Activated CD4-positive, alpha-beta memory T cell treated with anti-CD3 and anti-CD28 coated beads, Interleukin-2, amount 10 ng/mL, durations not matched to agents 7 days and 5 days (primary cell): ENCODE results near the gene SH3BP1. TPM values are rescaled to one million over a fixed set of nuclear protein-coding genes. Genes with fewer than 3 reads are reported as not detected.
"Not testable (repeated sequence)": the region's sequence is repeated elsewhere in the genome, so short reads cannot be mapped to it uniquely, and the experiment has no call there.

Experiments
- CTCF ChIA-PET: fragments of 350-600 bp; sonication (Branson Sonifier 250); formaldehyde crosslinking; loops from one replicate; lab custom pipeline; 2021; ENCODE audit warnings: antibody characterized with exemption, inconsistent platforms; lab: Charles Lee
- POLR2A ChIA-PET: fragments of 350-600 bp; sonication (Branson Sonifier 250); formaldehyde crosslinking; loops from one replicate; lab custom pipeline; 2021; ENCODE audit warnings: antibody characterized with exemption; lab: Charles Lee
- DNase-seq: peaks from one replicate; pipeline ENCODE4 v3.0.0-alpha.2; 2020
- H3K27ac Mint-ChIP-seq: one replicate; pipeline ENCODE4 v1.8.0; 2021; ENCODE audit warnings: mild to moderate bottlenecking, mixed read lengths
- H3K27me3 Mint-ChIP-seq: one replicate; pipeline ENCODE4 v1.8.0; 2021; ENCODE audit warnings: mixed read lengths
- H3K36me3 Mint-ChIP-seq: one replicate; pipeline ENCODE4 v1.8.0; 2021; ENCODE audit warnings: low read depth, mixed read lengths
- H3K4me1 Mint-ChIP-seq: one replicate; pipeline ENCODE4 v1.8.0; 2021; ENCODE audit warnings: mixed read lengths
- H3K4me3 Mint-ChIP-seq: one replicate; pipeline ENCODE4 v1.8.0; 2021; ENCODE audit warnings: mild to moderate bottlenecking, mixed read lengths
- H3K9me3 Mint-ChIP-seq: one replicate; pipeline ENCODE4 v1.8.0; 2021; ENCODE audit warnings: mixed read lengths
- total RNA-seq, 2 experiments: library from RNA; stranded (reverse); gene quantifications; one replicate each; pipeline ENCODE4 v1.2.3, GENCODE V29; 2021

The SH3BP1 gene
- total RNA-seq, 2 experiments from 2014 or later: 161 to 162 TPM

GRCh38 chr22:37650463-37651136 is 11.1 kb downstream of the SH3BP1 start:
- peaks cover 2% of the 10 kb centered on the region for H3K4me1 Mint-ChIP-seq
- peaks cover 69% of the 10 kb centered on the region for H3K36me3 Mint-ChIP-seq
- H3K4me3 Mint-ChIP-seq: no peak overlapping the region
- ChIA-PET POLR2A (interaction anchor here (1.0 to 1.4 kb wide), 2 partner anchors 10 kb away, joined by 3 to 4 read pairs; no protein-coding TSS in a partner anchor), CTCF (no interaction called here)
- no peak for DNase-seq
- H3K27ac Mint-ChIP-seq: no peak overlapping the region
- no peaks in the 10 kb centered on the region for H3K9me3 Mint-ChIP-seq
- no peaks in the 10 kb centered on the region for H3K27me3 Mint-ChIP-seq

- POLR2A ChIA-PET: interaction anchor here (6.2 to 15.9 kb wide), 2 partner anchors 15 to 21 kb away, joined by 126 to 244 read pairs; partner anchors contain the start of genes LGALS1 and SH3BP1
- Mint-ChIP-seq H3K9me3 (no peaks in the 10 kb centered on the region), H3K4me3 (no peak overlapping the region), H3K27ac (no peak overlapping the region), H3K4me1 (peaks cover 17% of the 10 kb centered on the region), H3K27me3 (no peaks in the 10 kb centered on the region), H3K36me3 (peaks cover 50% of the 10 kb centered on the region)
- CTCF ChIA-PET: interaction anchor here (1.4 to 12.4 kb wide), 2 partner anchors 11 to 46 kb away, joined by 3 to 151 read pairs; partner anchors contain the start of gene GGA1
- DNase-seq: no peak
These were observed 15.2 kb downstream of the SH3BP1 start for GRCh38 chr22:37654563-37655251.

- POLR2A ChIA-PET: interaction anchor here (6.2 to 15.9 kb wide), 2 partner anchors 15 to 21 kb away, joined by 126 to 244 read pairs; partner anchors contain the start of genes LGALS1 and SH3BP1
- Mint-ChIP-seq H3K9me3 (no peaks in the 10 kb centered on the region), H3K4me1 (peaks cover 22% of the 10 kb centered on the region), H3K4me3 (no peak overlapping the region), H3K36me3 (peaks cover 45% of the 10 kb centered on the region), H3K27ac (no peak overlapping the region), H3K27me3 (no peaks in the 10 kb centered on the region)
- DNase-seq: no peak
- CTCF ChIA-PET: interaction anchor here (1.4 to 12.4 kb wide), 2 partner anchors 11 to 47 kb away, joined by 3 to 151 read pairs; partner anchors contain the start of gene GGA1
These were observed 15.7 kb downstream of the SH3BP1 start for GRCh38 chr22:37655252-37655563.

GRCh38 chr22:37656583-37656982 is 17.1 kb downstream of the SH3BP1 start:
- DNase-seq, H3K27me3 Mint-ChIP-seq, H3K4me3 Mint-ChIP-seq, H3K9me3 Mint-ChIP-seq: not testable (repeated sequence)
- Mint-ChIP-seq H3K4me1 (peaks cover 35% of the 10 kb centered on the region), H3K36me3 (peaks cover 35% of the 10 kb centered on the region), H3K27ac (peak overlapping the region; percentile 56)
- ChIA-PET POLR2A (interaction anchor here (6.2 to 15.9 kb wide), 2 partner anchors 17 to 19 kb away, joined by 126 to 244 read pairs; partner anchors contain the start of genes LGALS1 and SH3BP1), CTCF (interaction anchor here (0.6 to 12.8 kb wide), 5 partner anchors 13 to 208 kb away, joined by 3 to 191 read pairs (median 45); partner anchors contain the start of genes LGALS1 and SH3BP1)

- CTCF ChIA-PET: interaction anchor here (0.6 to 12.8 kb wide), 21 partner anchors 14 to 743 kb away, joined by 3 to 191 read pairs (median 4); partner anchors contain the start of genes C22orf23, GGA1, LGALS1 and NOL12
- H3K27ac Mint-ChIP-seq: peak overlapping the region; percentile 80
- POLR2A ChIA-PET: interaction anchor here (0.9 to 15.9 kb wide), 11 partner anchors 10 to 1041 kb away, joined by 3 to 244 read pairs (median 12); partner anchors contain the start of genes GGA1, LGALS1 and SH3BP1
- peak overlapping the region; percentile 80 for H3K4me3 Mint-ChIP-seq
- no peaks in the 10 kb centered on the region for H3K9me3 Mint-ChIP-seq
- no peak for DNase-seq
- no peaks in the 10 kb centered on the region for H3K27me3 Mint-ChIP-seq
- H3K4me1 Mint-ChIP-seq: peaks cover 42% of the 10 kb centered on the region
- H3K36me3 Mint-ChIP-seq: peaks cover 34% of the 10 kb centered on the region
These were observed 18.2 kb downstream of the SH3BP1 start for GRCh38 chr22:37657590-37658132.

- peaks cover 42% of the 10 kb centered on the region for H3K4me1 Mint-ChIP-seq
- peak; percentile 98 for DNase-seq
- ChIA-PET CTCF (interaction anchor here (0.6 to 12.8 kb wide), 20 partner anchors 13 to 295 kb away, joined by 3 to 191 read pairs (median 4); partner anchors contain the start of genes C22orf23, GGA1, LGALS1 and NOL12), POLR2A (interaction anchor here (0.9 to 15.9 kb wide), 12 partner anchors 9 to 1040 kb away, joined by 3 to 244 read pairs (median 10); partner anchors contain the start of genes GGA1, LGALS1, NOL12 and SH3BP1)
- H3K9me3 Mint-ChIP-seq: no peaks in the 10 kb centered on the region
- no peaks in the 10 kb centered on the region for H3K27me3 Mint-ChIP-seq
- H3K27ac Mint-ChIP-seq: peak within 1 kb of the TSS; percentile 80
- H3K36me3 Mint-ChIP-seq: peaks cover 27% of the 10 kb centered on the region
- H3K4me3 Mint-ChIP-seq: peak within 1 kb of the TSS; percentile 84
These were observed 18.9 kb downstream of the SH3BP1 start, which contains the start of gene PDXP for GRCh38 chr22:37658133-37659065. Gene PDXP, plus strand, starts transcription at chr22:37658723. Its CDS starts 60 bp downstream, at chr22:37658783.

- peak overlapping the region; percentile 71 for H3K27ac Mint-ChIP-seq
- ChIA-PET POLR2A (interaction anchor here (0.9 to 15.9 kb wide), 10 partner anchors 8 to 40 kb away, joined by 3 to 244 read pairs (median 10); partner anchors contain the start of genes LGALS1, NOL12 and SH3BP1), CTCF (interaction anchor here (1.0 to 12.8 kb wide), 12 partner anchors 12 to 294 kb away, joined by 3 to 191 read pairs (median 5); partner anchors contain the start of genes C22orf23, GGA1, LGALS1 and NOL12)
- no peak for DNase-seq
- peak overlapping the region; percentile 84 for H3K4me3 Mint-ChIP-seq
- H3K4me1 Mint-ChIP-seq: peaks cover 42% of the 10 kb centered on the region
- no peaks in the 10 kb centered on the region for H3K27me3 Mint-ChIP-seq
- peaks cover 19% of the 10 kb centered on the region for H3K36me3 Mint-ChIP-seq
- no peaks in the 10 kb centered on the region for H3K9me3 Mint-ChIP-seq
These were observed 19.8 kb downstream of the SH3BP1 start for GRCh38 chr22:37659066-37659896.

GRCh38 chr22:37659897-37660708 is 20.6 kb downstream of the SH3BP1 start:
- peak overlapping the region; percentile 71 for H3K27ac Mint-ChIP-seq
- H3K36me3 Mint-ChIP-seq: peaks cover 17% of the 10 kb centered on the region
- no peaks in the 10 kb centered on the region for H3K9me3 Mint-ChIP-seq
- peaks cover 42% of the 10 kb centered on the region for H3K4me1 Mint-ChIP-seq
- CTCF ChIA-PET: interaction anchor here (1.0 to 12.8 kb wide), 5 partner anchors 16 to 53 kb away, joined by 3 to 191 read pairs (median 45); partner anchors contain the start of genes LGALS1, NOL12 and SH3BP1
- no peak for DNase-seq
- POLR2A ChIA-PET: interaction anchor here (0.6 to 15.9 kb wide), 5 partner anchors 16 to 38 kb away, joined by 3 to 244 read pairs (median 5); partner anchors contain the start of genes LGALS1, NOL12 and SH3BP1
- no peaks in the 10 kb centered on the region for H3K27me3 Mint-ChIP-seq
- H3K4me3 Mint-ChIP-seq: peak overlapping the region; percentile 84

- H3K4me1 Mint-ChIP-seq: peaks cover 42% of the 10 kb centered on the region
- CTCF ChIA-PET: interaction anchor here (0.9 to 12.8 kb wide), 7 partner anchors 10 to 53 kb away, joined by 3 to 191 read pairs (median 5); partner anchors contain the start of genes LGALS1 and NOL12
- peak overlapping the region; percentile 84 for H3K4me3 Mint-ChIP-seq
- H3K27ac Mint-ChIP-seq: no peak overlapping the region
- POLR2A ChIA-PET: interaction anchor here (0.6 to 15.9 kb wide), 5 partner anchors 8 to 25 kb away, joined by 3 to 244 read pairs (median 6); partner anchors contain the start of genes LGALS1, NOL12 and SH3BP1
- DNase-seq: no peak
- H3K36me3 Mint-ChIP-seq: peaks cover 16% of the 10 kb centered on the region
- H3K9me3 Mint-ChIP-seq: no peaks in the 10 kb centered on the region
- no peaks in the 10 kb centered on the region for H3K27me3 Mint-ChIP-seq
These were observed 21.2 kb downstream of the SH3BP1 start for GRCh38 chr22:37660709-37661045.
